BE2C (cell line): ENCODE data around the gene PTH1R.

Experiments used
- DNase-seq: peaks from one replicate; pipeline ENCODE4 v3.0.0-alpha.2; 2020
- H3K27me3 ChIP-seq: fragments of 250-450 bp; sonication (Bioruptor Pico); 2 replicates; pipeline ENCODE4 v1.5.1; 2020; ENCODE audit warnings: mild to moderate bottlenecking
- H3K36me3 ChIP-seq: fragments of 250-450 bp; sonication (Bioruptor Pico); 2 replicates; pipeline ENCODE4 v1.5.1; 2020; ENCODE audit warnings: mild to moderate bottlenecking
- H3K4me1 ChIP-seq: fragments of 250-450 bp; sonication (Bioruptor Pico); 2 replicates; pipeline ENCODE4 v1.5.1; 2020
- H3K4me3 ChIP-seq: 2 replicates; pipeline ENCODE4 v1.5.1; 2011; ENCODE audit warnings: low read depth, low read length
- H3K9me3 ChIP-seq: fragments of 250-450 bp; sonication (Bioruptor Pico); 2 replicates; pipeline ENCODE4 v1.5.1; 2020
- CTCF ChIP-seq: IDR thresholded peaks from 2 replicates; pipeline ENCODE4 v1.5.1; 2012; ENCODE audit warnings: mild to moderate bottlenecking, low read depth, low read length

The PTH1R gene

DNA sequence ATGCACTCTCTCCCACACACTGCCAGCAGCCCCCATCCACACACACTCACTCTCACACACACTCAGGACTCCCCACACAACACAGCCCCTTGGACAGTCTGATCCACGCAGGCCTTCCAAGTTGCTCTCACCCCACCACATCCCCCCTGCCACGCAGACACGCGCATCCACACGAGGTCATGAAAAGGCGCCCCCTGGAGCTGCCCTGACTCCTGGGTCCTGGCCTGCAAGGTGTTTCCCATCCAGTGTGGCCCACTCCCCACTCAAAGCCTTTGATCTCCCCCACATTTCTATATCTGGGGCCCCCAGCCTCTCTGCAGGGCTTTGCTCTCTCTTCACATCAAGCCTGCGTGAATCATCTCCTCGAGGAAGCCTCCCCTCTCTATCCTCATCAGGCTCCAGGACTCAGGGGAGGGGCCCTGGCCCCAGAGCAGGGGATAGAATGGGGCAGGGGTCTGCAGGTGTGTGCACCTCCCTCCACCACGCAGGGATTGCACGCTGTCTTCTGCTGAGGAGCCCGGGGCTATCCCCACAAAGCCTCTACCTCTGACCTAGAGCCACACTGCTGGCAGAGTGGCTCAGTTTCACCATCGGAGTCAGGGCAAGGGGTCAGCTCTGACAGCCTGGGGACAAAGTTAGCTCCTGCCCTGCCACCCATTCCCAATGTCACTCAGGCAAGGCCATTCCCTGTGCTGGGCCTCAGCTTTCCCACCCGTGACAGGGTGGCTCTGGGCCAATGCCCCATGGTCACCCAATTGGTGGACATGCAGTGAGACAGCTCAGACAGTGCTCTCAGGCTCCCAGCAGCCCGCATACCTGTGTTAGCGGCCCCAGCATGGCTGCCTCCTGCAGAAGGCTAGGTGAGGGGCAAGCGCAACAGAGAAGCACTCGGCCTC is 20.7 kb upstream of the PTH1R start:
- TF ChIP-seq CTCF = no peak
- Histone ChIP-seq H3K9me3 (no peaks in the 10 kb centered on the region), H3K4me3 (no peak overlapping the region), H3K36me3 (no peaks in the 10 kb centered on the region), H3K4me1 (no peaks in the 10 kb centered on the region), H3K27me3 (no peaks in the 10 kb centered on the region)
- peak; percentile 0 for DNase-seq

- H3K4me3 ChIP-seq = no peak overlapping the region
- no peaks in the 10 kb centered on the region for H3K4me1 ChIP-seq
- H3K36me3 ChIP-seq = no peaks in the 10 kb centered on the region
- no peaks in the 10 kb centered on the region for H3K27me3 ChIP-seq
- no peak for TF ChIP-seq CTCF
- peak; percentile 0 for DNase-seq
- no peaks in the 10 kb centered on the region for H3K9me3 ChIP-seq
Measured at GRCh38 chr3:46857485-46858341, 19.8 kb upstream of the PTH1R start.

DNA sequence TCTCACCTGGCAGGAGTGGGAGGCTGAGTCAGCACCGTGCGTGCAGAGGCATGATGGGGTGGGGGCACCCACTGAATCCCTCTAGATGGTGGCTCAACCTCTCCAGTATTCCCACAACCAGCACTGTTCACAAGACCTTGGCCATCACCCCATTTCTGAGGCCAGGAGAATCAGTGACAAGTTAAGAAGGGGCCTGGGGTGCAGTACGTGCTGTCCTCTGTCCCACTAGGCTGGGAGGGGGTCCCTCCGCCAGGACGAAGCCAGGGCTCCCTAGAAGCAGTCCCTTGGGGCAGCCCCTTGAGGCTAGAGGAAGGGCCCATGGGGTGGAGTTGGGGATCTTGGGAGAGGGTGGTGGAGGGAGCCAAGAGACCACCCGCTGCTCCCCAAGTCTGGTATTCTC is 19.1 kb upstream of the PTH1R start:
- no peaks in the 10 kb centered on the region for H3K27me3 ChIP-seq
- H3K9me3 ChIP-seq = no peaks in the 10 kb centered on the region
- no peaks in the 10 kb centered on the region for H3K4me1 ChIP-seq
- no peak for TF ChIP-seq CTCF
- DNase-seq = no peak
- no peak overlapping the region for H3K4me3 ChIP-seq
- no peaks in the 10 kb centered on the region for H3K36me3 ChIP-seq

- Histone ChIP-seq H3K9me3 (no peaks in the 10 kb centered on the region), H3K4me1 (no peaks in the 10 kb centered on the region), H3K36me3 (no peaks in the 10 kb centered on the region), H3K27me3 (no peaks in the 10 kb centered on the region), H3K4me3 (no peak overlapping the region)
- TF ChIP-seq CTCF = no peak
- peak; percentile 0 for DNase-seq
Measured at GRCh38 chr3:46859001-46859710, 18.4 kb upstream of the PTH1R start.

DNA sequence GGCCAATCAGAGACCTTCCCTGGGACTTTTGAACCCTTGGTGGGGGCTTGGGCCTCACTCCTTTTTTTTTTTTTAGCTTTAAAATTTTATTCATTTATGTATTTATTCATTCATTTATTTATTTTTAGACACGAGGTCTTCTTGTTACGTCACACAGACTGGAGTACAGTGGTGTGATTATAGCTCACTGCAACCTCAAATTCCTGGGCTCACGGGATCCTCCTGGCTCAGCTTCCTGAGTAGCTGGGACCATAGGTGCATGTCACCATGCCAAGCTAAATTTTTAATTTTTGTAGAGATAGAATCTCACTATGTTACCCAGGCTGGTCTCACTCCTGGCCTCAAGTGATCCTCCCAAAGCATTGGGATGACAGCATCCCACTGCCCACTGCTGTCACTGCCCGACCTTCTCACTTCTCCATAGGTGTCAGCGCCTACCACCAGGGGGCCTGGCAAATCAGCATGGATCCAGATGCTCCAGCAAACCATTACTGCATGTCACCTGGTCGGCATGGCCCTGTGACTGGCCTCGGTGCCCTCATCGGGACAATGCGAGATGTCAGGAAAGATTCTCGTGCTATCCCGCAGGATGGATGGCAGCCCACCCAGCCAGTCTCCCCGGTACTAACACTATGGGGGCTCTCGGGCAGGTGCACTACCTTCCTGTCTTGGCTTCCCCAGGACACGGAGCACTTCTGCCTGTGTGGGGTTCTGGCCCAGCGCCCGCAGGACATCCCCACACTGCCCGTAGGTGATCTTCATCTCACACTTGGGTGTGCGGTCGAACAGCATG is 17.3 kb upstream of the PTH1R start:
- Histone ChIP-seq H3K4me3 (no peak overlapping the region), H3K4me1 (no peaks in the 10 kb centered on the region), H3K36me3 (no peaks in the 10 kb centered on the region), H3K9me3 (no peaks in the 10 kb centered on the region), H3K27me3 (no peaks in the 10 kb centered on the region)
- peak; percentile 53 for DNase-seq
- peak; percentile 59 for TF ChIP-seq CTCF
